Thyroid gland (tissue), 4 donors: Measurements from ENCODE around the gene ABCG1. TPM values are rescaled to one million over a fixed set of nuclear protein-coding genes. Genes with fewer than 3 reads are reported as not detected.

Experiments used
- DNase-seq, 2 donors: peaks; one replicate each; pipeline ENCODE4 v3.0.0-alpha.2; 2019
- H3K27ac ChIP-seq, 3 donors: fragments of 200-600 bp; sonication (generic); 1 replicate in 2 of 3; 2 replicates in 1 of 3; pipeline ENCODE4 v1.5.1; 2016 to 2019; ENCODE audit warnings: mild to moderate bottlenecking in 1 of 3, moderate library complexity in 1 of 3
- H3K27me3 ChIP-seq: fragments of 200-600 bp; sonication (generic); one replicate; pipeline ENCODE4 v1.5.1; 2019
- H3K36me3 ChIP-seq, 2 donors: fragments of 200-600 bp; sonication (generic); one replicate each; pipeline ENCODE4 v1.5.1; 2016 to 2019
- H3K4me1 ChIP-seq, 2 donors: fragments of 200-600 bp; sonication (generic); one replicate each; pipeline ENCODE4 v1.5.1; 2017 to 2019
- H3K4me3 ChIP-seq, 3 donors: fragments of 200-600 bp; sonication (generic); replicated peaks in 1 of 3; 1 replicate in 2 of 3; 2 replicates in 1 of 3; pipeline ENCODE4 v1.5.1; 2016; ENCODE audit warnings: mild to moderate bottlenecking in 1 of 3
- H3K9me3 ChIP-seq: fragments of 200-600 bp; sonication (generic); one replicate; pipeline ENCODE4 v1.5.1; 2017
- CTCF ChIP-seq, 6 experiments: fragments of 200-600 bp in 3 of 6; fragments of 450-650 bp in 3 of 6; sonication (generic) in 3 of 6; IDR thresholded peaks; one replicate each; pipeline ENCODE4 v1.5.1; 2016 to 2019; ENCODE audit warnings: antibody characterized with exemption in 6 of 6, mild to moderate bottlenecking in 2 of 6, inconsistent platforms in 1 of 6, moderate library complexity in 1 of 6
- POLR2A ChIP-seq, 2 donors: fragments of 450-650 bp; IDR thresholded peaks; one replicate each; pipeline ENCODE4 v1.6.1; 2017; ENCODE audit warnings: antibody characterized with exemption in 2 of 2, mild to moderate bottlenecking in 2 of 2, moderate library complexity in 1 of 2
- WGBS, 2 donors: methylation state at CpG; one replicate each; pipeline ENCODE4 v1.1.5; 2017; 5-methylcytosine and 5-hydroxymethylcytosine counted together
- intact Hi-C: fragments of 100-400 bp; cut with DNase I; formaldehyde crosslinking; loops from one replicate; pipeline ENCODE4 v1.15.1; 2023
- total RNA-seq, 4 donors: library from RNA; depleted of rRNA; stranded (reverse); fragments of >200 nt; gene quantifications; one replicate each; pipeline ENCODE4 v1.2.3, GENCODE V29; 2016

Gene ABCG1
- total RNA-seq, 4 donors from 2014 or later = 13.8 to 34.1 (median 18.9) TPM

- H3K27ac ChIP-seq = peak overlapping the region; percentile 58 to 74 (median 70)
- H3K4me3 ChIP-seq = no peak overlapping the region
- intact Hi-C loops = no loop called here
- H3K27me3 ChIP-seq = no peaks in the 10 kb centered on the region
- no peaks in the 10 kb centered on the region for H3K36me3 ChIP-seq
- TF ChIP-seq CTCF (IDR thresholded peaks at IDR 0.05) = no peak
- TF ChIP-seq POLR2A (IDR thresholded peaks at IDR 0.05) = no peak
- 74 to 76% methylated on average over 15 to 17 of the region's 20 CpGs for WGBS, 2 donors
- H3K4me1 ChIP-seq = peaks cover 0 to 16% of the 10 kb centered on the region in 2 donors
- no peaks in the 10 kb centered on the region for H3K9me3 ChIP-seq
- no peak for DNase-seq
Measured at GRCh38 chr21:42301371-42302075, 82.6 kb downstream of the ABCG1 start.

- Histone ChIP-seq H3K9me3 (no peaks in the 10 kb centered on the region), H3K27ac (peak overlapping the region; percentile 5 to 74 (median 55)), H3K36me3 (no peaks in the 10 kb centered on the region), H3K4me3 (no peak overlapping the region), H3K27me3 (no peaks in the 10 kb centered on the region), H3K4me1 (peaks cover 0 to 16% of the 10 kb centered on the region in 2 donors)
- no peak for DNase-seq
- intact Hi-C loops = no loop called here
- TF ChIP-seq CTCF (IDR thresholded peaks at IDR 0.05) (no peak), POLR2A (IDR thresholded peaks at IDR 0.05) (no peak)
- WGBS, 2 donors = 67 to 72% methylated on average over 9 to 12 of the region's 12 CpGs
Measured at GRCh38 chr21:42302076-42302650, 83.2 kb downstream of the ABCG1 start.

- H3K9me3 ChIP-seq = no peaks in the 10 kb centered on the region
- H3K4me1 ChIP-seq = peaks cover 0 to 16% of the 10 kb centered on the region in 2 donors
- intact Hi-C loops = no loop called here
- peak overlapping the region in 2 of 3 donors; percentile 17 to 74 for H3K27ac ChIP-seq
- no peaks in the 10 kb centered on the region for H3K36me3 ChIP-seq
- DNase-seq = no peak
- H3K27me3 ChIP-seq = no peaks in the 10 kb centered on the region
- 70 to 74% methylated on average over 6 to 7 of the region's 7 CpGs for WGBS, 2 donors
- TF ChIP-seq CTCF (IDR thresholded peaks at IDR 0.05) (no peak), POLR2A (IDR thresholded peaks at IDR 0.05) (no peak)
- no peak overlapping the region for H3K4me3 ChIP-seq
Measured at GRCh38 chr21:42302794-42303193, 83.9 kb downstream of the ABCG1 start.

- TF ChIP-seq POLR2A (IDR thresholded peaks at IDR 0.05) (no peak), CTCF (IDR thresholded peaks at IDR 0.05) (no peak)
- peak overlapping the region in 1 of 3 donors; percentile 74 for H3K27ac ChIP-seq
- no peak for DNase-seq
- H3K27me3 ChIP-seq = no peaks in the 10 kb centered on the region
- H3K36me3 ChIP-seq = no peaks in the 10 kb centered on the region
- intact Hi-C loops = no loop called here
- 70 to 83% methylated on average over 3 of the region's 3 CpGs for WGBS, 2 donors
- H3K4me1 ChIP-seq = peaks cover 0 to 16% of the 10 kb centered on the region in 2 donors
- H3K4me3 ChIP-seq = no peak overlapping the region
- no peaks in the 10 kb centered on the region for H3K9me3 ChIP-seq
Measured at GRCh38 chr21:42303443-42303842, 84.5 kb downstream of the ABCG1 start.
